Suprapubic skin (tissue), 3 donors: ENCODE data around the gene TNRC6B.
"Not testable (repeated sequence)": the region's sequence is repeated elsewhere in the genome, so short reads cannot be mapped to it uniquely, and the experiment has no call there.

Experiments
- POLR2A ChIP-seq, 2 donors: fragments of 450-650 bp; IDR thresholded peaks; one replicate each; pipeline ENCODE4 v1.6.1; 2017; ENCODE audit warnings: antibody characterized with exemption in 2 of 2, mild to moderate bottlenecking in 2 of 2, moderate library complexity in 2 of 2
- TF ChIP-seq, protein P1 (sequence below), 2 donors: fragments of 200-600 bp in 1 of 2; fragments of 450-650 bp in 1 of 2; sonication (generic) in 1 of 2; IDR thresholded peaks; one replicate each; pipeline ENCODE4 v1.5.1; 2016 to 2019; ENCODE audit warnings: antibody characterized with exemption in 2 of 2, mild to moderate bottlenecking in 1 of 2, moderate library complexity in 1 of 2

DNA sequence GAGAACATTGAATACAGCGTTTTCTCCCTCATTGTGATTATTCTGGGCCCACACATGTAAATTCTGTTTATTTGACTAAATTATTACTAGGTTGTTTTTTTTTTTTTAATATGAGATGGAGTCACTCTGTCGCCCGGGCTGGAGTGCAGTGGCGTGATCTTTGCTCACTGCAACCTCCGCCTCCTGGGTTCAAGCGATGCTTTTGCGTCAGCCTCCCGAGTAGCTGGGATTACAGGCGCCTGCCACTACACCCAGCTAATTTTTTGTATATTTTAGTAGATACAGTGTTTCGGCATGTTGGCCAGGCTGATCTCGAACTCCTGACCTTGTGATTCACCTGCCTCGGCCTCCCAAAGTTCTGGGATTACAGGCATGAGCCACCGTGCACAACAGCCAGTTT, 5.9 kb downstream of the TNRC6B start:
- TF ChIP-seq POLR2A (IDR thresholded peaks at IDR 0.05) = not testable (repeated sequence)
- TF ChIP-seq, protein P1, sequence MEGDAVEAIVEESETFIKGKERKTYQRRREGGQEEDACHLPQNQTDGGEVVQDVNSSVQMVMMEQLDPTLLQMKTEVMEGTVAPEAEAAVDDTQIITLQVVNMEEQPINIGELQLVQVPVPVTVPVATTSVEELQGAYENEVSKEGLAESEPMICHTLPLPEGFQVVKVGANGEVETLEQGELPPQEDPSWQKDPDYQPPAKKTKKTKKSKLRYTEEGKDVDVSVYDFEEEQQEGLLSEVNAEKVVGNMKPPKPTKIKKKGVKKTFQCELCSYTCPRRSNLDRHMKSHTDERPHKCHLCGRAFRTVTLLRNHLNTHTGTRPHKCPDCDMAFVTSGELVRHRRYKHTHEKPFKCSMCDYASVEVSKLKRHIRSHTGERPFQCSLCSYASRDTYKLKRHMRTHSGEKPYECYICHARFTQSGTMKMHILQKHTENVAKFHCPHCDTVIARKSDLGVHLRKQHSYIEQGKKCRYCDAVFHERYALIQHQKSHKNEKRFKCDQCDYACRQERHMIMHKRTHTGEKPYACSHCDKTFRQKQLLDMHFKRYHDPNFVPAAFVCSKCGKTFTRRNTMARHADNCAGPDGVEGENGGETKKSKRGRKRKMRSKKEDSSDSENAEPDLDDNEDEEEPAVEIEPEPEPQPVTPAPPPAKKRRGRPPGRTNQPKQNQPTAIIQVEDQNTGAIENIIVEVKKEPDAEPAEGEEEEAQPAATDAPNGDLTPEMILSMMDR (IDR thresholded peaks at IDR 0.05) = not testable (repeated sequence)
